GM19043 (cell line): ENCODE measurements around the gene SURF4.
"Not testable (repeated sequence)": the region's sequence is repeated elsewhere in the genome, so short reads cannot be mapped to it uniquely, and the experiment has no call there.

Source experiments
- ATAC-seq: cut with Tn5 transposase; IDR thresholded peaks from one replicate; pipeline ENCODE4 v1.9.1; 2021; ENCODE audit warnings: low read depth; ENCODE audit not compliant: unreplicated experiment

SURF4 gene

GRCh38 chr9:133339641-133340040 is 36.2 kb downstream of the SURF4 start:
- no peak for ATAC-seq

- peak; percentile 76 for ATAC-seq
Observed at GRCh38 chr9:133335924-133336811, 39.7 kb downstream of the SURF4 start, which contains the start of gene SURF6. SURF6 (minus strand) TSS chr9:133336188; CDS start chr9:133336132, 56 bp downstream.

GRCh38 chr9:133334888-133335287 is 41.0 kb downstream of the SURF4 start:
- not testable (repeated sequence) for ATAC-seq

GRCh38 chr9:133334161-133334560 is 41.7 kb downstream of the SURF4 start:
- no peak for ATAC-seq

GRCh38 chr9:133333566-133333965 is 42.3 kb downstream of the SURF4 start:
- no peak for ATAC-seq

- no peak for ATAC-seq
Observed at GRCh38 chr9:133333011-133333410, 42.8 kb downstream of the SURF4 start.

- no peak for ATAC-seq
Observed at GRCh38 chr9:133332381-133332730, 43.5 kb downstream of the SURF4 start.

- no peak for ATAC-seq
Observed at GRCh38 chr9:133331641-133332380, 44.0 kb downstream of the SURF4 start.

- ATAC-seq: no peak
Observed at GRCh38 chr9:133331221-133331620, 44.6 kb downstream of the SURF4 start.

- ATAC-seq: not testable (repeated sequence)
Observed at GRCh38 chr9:133329306-133330156, 46.3 kb downstream of the SURF4 start.

GRCh38 chr9:133327834-133328484 is 47.9 kb downstream of the SURF4 start:
- ATAC-seq: no peak

- not testable (repeated sequence) for ATAC-seq
Observed at GRCh38 chr9:133327021-133327420, 48.8 kb downstream of the SURF4 start.

- no peak for ATAC-seq
Observed at GRCh38 chr9:133323991-133324703, 51.7 kb downstream of the SURF4 start.

- no peak for ATAC-seq
Observed at GRCh38 chr9:133323211-133323610, 52.6 kb downstream of the SURF4 start.

- no peak for ATAC-seq
Observed at GRCh38 chr9:133322701-133323100, 53.2 kb downstream of the SURF4 start.

GRCh38 chr9:133321411-133321935 is 54.4 kb downstream of the SURF4 start:
- no peak for ATAC-seq

GRCh38 chr9:133320421-133320881 is 55.4 kb downstream of the SURF4 start:
- ATAC-seq: no peak

GRCh38 chr9:133317551-133317950 is 58.3 kb downstream of the SURF4 start:
- ATAC-seq: not testable (repeated sequence)

GRCh38 chr9:133315997-133316396 is 59.9 kb downstream of the SURF4 start:
- no peak for ATAC-seq
